Upper lobe of right lung (tissue), 1 donor: ENCODE measurements around the gene TMEM131. TPM values are rescaled to one million over a fixed set of nuclear protein-coding genes. Genes with fewer than 3 reads are reported as not detected.
"Not testable (repeated sequence)": the region's sequence is repeated elsewhere in the genome, so short reads cannot be mapped to it uniquely, and the experiment has no call there.

Experiments used
- ATAC-seq: fragments of 200-7000 bp; cut with Tn5 transposase; one replicate; pipeline ENCODE4 v1.9.1; 2020; ENCODE audit warnings: mild to moderate bottlenecking, moderate library complexity
- DNase-seq: peaks from one replicate; pipeline ENCODE4 v3.0.0-alpha.2; 2020
- H3K27ac ChIP-seq: fragments of 200-600 bp; one replicate; pipeline ENCODE4 v1.8.0; 2022
- H3K27me3 ChIP-seq: fragments of 200-600 bp; one replicate; pipeline ENCODE4 v1.8.0; 2022; ENCODE audit warnings: mild to moderate bottlenecking
- H3K36me3 ChIP-seq: fragments of 200-600 bp; one replicate; pipeline ENCODE4 v1.8.0; 2022
- H3K4me1 ChIP-seq: fragments of 200-600 bp; one replicate; pipeline ENCODE4 v1.8.0; 2022
- H3K4me3 ChIP-seq: fragments of 200-600 bp; one replicate; pipeline ENCODE4 v1.8.0; 2022; ENCODE audit warnings: mild to moderate bottlenecking
- H3K9me3 ChIP-seq: fragments of 200-600 bp; one replicate; pipeline ENCODE4 v1.8.0; 2022
- CTCF ChIP-seq: fragments of 200-600 bp; IDR thresholded peaks from one replicate; pipeline ENCODE4 v1.8.0; 2022; ENCODE audit warnings: antibody characterized with exemption
- intact Hi-C: fragments of 100-400 bp; cut with DNase I; formaldehyde crosslinking; loops from one replicate; pipeline ENCODE4 v1.11.0; 2022
- total RNA-seq: library from RNA; stranded (reverse); fragmentation: NEBNext Ultra II Directional; extraction: Animal tissue kit (Norgen Biotek cat#: 25700); gene quantifications from one replicate; pipeline ENCODE4 v1.2.1, GENCODE V29; 2021
- donor health status: DM: no; HTN: yes; CAD: no; lungs with severe emphysema.

TMEM131 gene
- total RNA-seq, 1 donor from 2014 or later = 43.3 TPM

GRCh38 chr2:97826266-97826847 is 169.4 kb downstream of the TMEM131 start:
- H3K4me1 ChIP-seq, ATAC-seq, H3K27me3 ChIP-seq, H3K36me3 ChIP-seq, DNase-seq, H3K4me3 ChIP-seq, H3K27ac ChIP-seq, intact Hi-C loops, H3K9me3 ChIP-seq: not testable (repeated sequence)

GRCh38 chr2:97824011-97824410 is 171.7 kb downstream of the TMEM131 start:
- H3K4me3 ChIP-seq, H3K9me3 ChIP-seq, H3K36me3 ChIP-seq, H3K27me3 ChIP-seq, intact Hi-C loops, DNase-seq, ATAC-seq, H3K4me1 ChIP-seq, H3K27ac ChIP-seq: not testable (repeated sequence)

GRCh38 chr2:97821862-97822261 is 173.9 kb downstream of the TMEM131 start:
- H3K4me3 ChIP-seq, H3K36me3 ChIP-seq, H3K27ac ChIP-seq, intact Hi-C loops, H3K9me3 ChIP-seq, ATAC-seq, H3K4me1 ChIP-seq, DNase-seq, H3K27me3 ChIP-seq: not testable (repeated sequence)

- Histone ChIP-seq H3K9me3 (no peaks in the 10 kb centered on the region), H3K4me1 (no peaks in the 10 kb centered on the region), H3K36me3 (no peaks in the 10 kb centered on the region), H3K27me3 (no peaks in the 10 kb centered on the region), H3K4me3 (no peak overlapping the region), H3K27ac (no peak overlapping the region)
- DNase-seq (no peak), ATAC-seq (no peak)
- intact Hi-C loops = loop anchor here (10.0 kb wide), 1 partner anchor 555 kb away; no protein-coding TSS in a partner anchor
- TF ChIP-seq CTCF = no peak
Observed at GRCh38 chr2:97819754-97820153, 176.0 kb downstream of the TMEM131 start.

GRCh38 chr2:97816411-97816810 is 179.3 kb downstream of the TMEM131 start:
- no peaks in the 10 kb centered on the region for H3K27me3 ChIP-seq
- peaks cover 25% of the 10 kb centered on the region for H3K36me3 ChIP-seq
- no peaks in the 10 kb centered on the region for H3K4me1 ChIP-seq
- ATAC-seq (no peak), DNase-seq (no peak)
- H3K9me3 ChIP-seq = no peaks in the 10 kb centered on the region
- TF ChIP-seq CTCF = no peak
- H3K4me3 ChIP-seq = no peak overlapping the region
- intact Hi-C loops = loop anchor here (10.0 kb wide), 1 partner anchor 558 kb away; no protein-coding TSS in a partner anchor
- H3K27ac ChIP-seq = no peak overlapping the region

- no peak overlapping the region for H3K27ac ChIP-seq
- no peaks in the 10 kb centered on the region for H3K27me3 ChIP-seq
- DNase-seq (no peak), ATAC-seq (no peak)
- no peaks in the 10 kb centered on the region for H3K9me3 ChIP-seq
- intact Hi-C loops = loop anchor here (10.0 kb wide), 1 partner anchor 562 kb away; no protein-coding TSS in a partner anchor
- H3K36me3 ChIP-seq = peaks cover 57% of the 10 kb centered on the region
- TF ChIP-seq CTCF = no peak
- H3K4me1 ChIP-seq = no peaks in the 10 kb centered on the region
- no peak overlapping the region for H3K4me3 ChIP-seq
Observed at GRCh38 chr2:97812931-97813330, 182.8 kb downstream of the TMEM131 start.

- TF ChIP-seq CTCF = no peak
- ATAC-seq = no peak
- intact Hi-C loops = no loop called here
Observed at GRCh38 chr2:97808816-97809215, 186.9 kb downstream of the TMEM131 start.

More at GRCh38 chr2:97808816-97809215, 186.9 kb downstream of the TMEM131 start:
- no peak overlapping the region for H3K27ac ChIP-seq
- H3K4me3 ChIP-seq = no peak overlapping the region
- H3K36me3 ChIP-seq = peaks cover 59% of the 10 kb centered on the region
- DNase-seq = no peak
- no peaks in the 10 kb centered on the region for H3K27me3 ChIP-seq
- no peaks in the 10 kb centered on the region for H3K4me1 ChIP-seq
- H3K9me3 ChIP-seq = no peaks in the 10 kb centered on the region
